HepG2 (cell line): Measurements from ENCODE around the gene TUBA4A. TPM values are rescaled to one million over a fixed set of nuclear protein-coding genes. Genes with fewer than 3 reads are reported as not detected.

Experiments
- ETV5 ChIP-seq: IDR thresholded peaks from 2 replicates; pipeline ENCODE4 v1.6.1; 2018; ENCODE audit warnings: missing biosample characterization, missing genetic modification reagents, inconsistent platforms, borderline replicate concordance
- ISL2 ChIP-seq: sonication (generic); formaldehyde crosslinking; IDR thresholded peaks from 2 replicates; pipeline ENCODE4 v1.5.0; 2020; ENCODE audit warnings: missing genetic modification reagents
- KLF9 ChIP-seq: IDR thresholded peaks from 2 replicates; pipeline ENCODE4 v1.6.1; 2016; ENCODE audit warnings: low read depth
- MED1 ChIP-seq: sonication (generic); formaldehyde crosslinking; IDR thresholded peaks from 2 replicates; pipeline ENCODE4 v1.4.0; 2020; ENCODE audit warnings: missing genetic modification reagents
- MXD4 ChIP-seq: IDR thresholded peaks from 2 replicates; pipeline ENCODE4 v1.6.1; 2016; ENCODE audit warnings: mild to moderate bottlenecking, missing biosample characterization, missing genetic modification reagents
- NFKBIZ ChIP-seq: IDR thresholded peaks from 2 replicates; pipeline ENCODE4 v1.6.1; 2018; ENCODE audit warnings: missing genetic modification reagents, missing compliant biosample characterization
- PAF1 ChIP-seq: IDR thresholded peaks from 2 replicates; pipeline ENCODE4 v1.6.1; 2016; ENCODE audit warnings: missing genetic modification reagents, missing compliant biosample characterization
- RNF2 ChIP-seq: fragments of 450-650 bp; conservative IDR thresholded peaks from 2 replicates; pipeline ENCODE4 v1.6.1; 2016; ENCODE audit warnings: low read depth
- RXRB ChIP-seq: IDR thresholded peaks from 2 replicates; pipeline ENCODE4 v1.6.1; 2016; ENCODE audit warnings: borderline replicate concordance, missing genetic modification reagents, missing compliant biosample characterization
- TCF7 ChIP-seq: sonication (generic); IDR thresholded peaks from 2 replicates; pipeline ENCODE4 v1.6.1; 2016; ENCODE audit warnings: antibody characterized with exemption, low read depth
- ZFP36L2 ChIP-seq: sonication (generic); formaldehyde crosslinking; IDR thresholded peaks from 2 replicates; pipeline ENCODE4 v1.4.0; 2020; ENCODE audit warnings: missing genetic modification reagents
- ZNF17 ChIP-seq: sonication (generic); formaldehyde crosslinking; IDR thresholded peaks from 2 replicates; pipeline ENCODE4 v1.5.0; 2020; ENCODE audit warnings: mild to moderate bottlenecking, missing genetic modification reagents
- ZNF335 ChIP-seq: sonication (generic); formaldehyde crosslinking; IDR thresholded peaks from 2 replicates; pipeline ENCODE4 v1.4.0; 2020; ENCODE audit warnings: missing genetic modification reagents
- ZNF441 ChIP-seq: sonication (generic); formaldehyde crosslinking; IDR thresholded peaks from 2 replicates; pipeline ENCODE4 v1.7.0; 2021; ENCODE audit warnings: missing genetic modification reagents, borderline replicate concordance
- ZNF510 ChIP-seq: sonication (generic); formaldehyde crosslinking; IDR thresholded peaks from 2 replicates; pipeline ENCODE4 v1.4.0; 2020; ENCODE audit warnings: low read depth, mild to moderate bottlenecking, missing genetic modification reagents
- ZNF75D ChIP-seq: sonication (generic); formaldehyde crosslinking; IDR thresholded peaks from 2 replicates; pipeline ENCODE4 v1.8.1; 2023; ENCODE audit warnings: missing genetic modification reagents, mild to moderate bottlenecking, borderline replicate concordance
- ZNF816 ChIP-seq: sonication (generic); formaldehyde crosslinking; IDR thresholded peaks from 2 replicates; pipeline ENCODE4 v1.8.0; 2022; ENCODE audit warnings: missing genetic modification reagents, mild to moderate bottlenecking, borderline replicate concordance
- polyA plus RNA-seq, 8 experiments: library from polyadenylated mRNA; depleted of rRNA in 3 of 8; stranded (reverse) in 7 of 8; unstranded in 1 of 8; fragments of >200 nt; fragmentation: Illumina TruSeq in 4 of 8; extraction: Trizol in 4 of 8; gene quantifications; 2 replicates each; pipeline versions ENCODE4 v1.2.1 to v1.2.3, GENCODE V29; 2011 to 2016; ENCODE audit warnings: low read depth in 4 of 8, missing spikeins in 1 of 8, mixed read lengths in 1 of 8; ENCODE audit not compliant: insufficient read depth in 1 of 8
- total RNA-seq, 5 experiments: library from RNA; depleted of rRNA; stranded (reverse); fragments of >200 nt; fragmentation: Illumina TruSeq; extraction: Trizol; gene quantifications; 2 replicates each; pipeline ENCODE4 v1.2.3, GENCODE V29; 2016; ENCODE audit warnings: low read depth in 1 of 5
- TF ChIP-seq, protein P1 (sequence below): sonication (generic); formaldehyde crosslinking; IDR thresholded peaks from 2 replicates; pipeline ENCODE4 v1.4.0; 2020; ENCODE audit warnings: mild to moderate bottlenecking, missing genetic modification reagents, borderline replicate concordance
- TF ChIP-seq, protein P2 (sequence below): sonication (generic); formaldehyde crosslinking; IDR thresholded peaks from 2 replicates; pipeline ENCODE4 v1.8.0; 2022; ENCODE audit warnings: missing genetic modification reagents, mild to moderate bottlenecking, moderate library complexity, borderline replicate concordance
- TF ChIP-seq, protein P3 (sequence below): sonication (generic); formaldehyde crosslinking; IDR thresholded peaks from 2 replicates; pipeline ENCODE4 v1.4.0; 2020; ENCODE audit warnings: mild to moderate bottlenecking, missing genetic modification reagents
- TF ChIP-seq, protein P4 (sequence below): sonication (generic); formaldehyde crosslinking; IDR thresholded peaks from 2 replicates; pipeline ENCODE4 v1.4.0; 2020; ENCODE audit warnings: mild to moderate bottlenecking, missing genetic modification reagents
- TF ChIP-seq, protein P5 (sequence below): sonication (generic); formaldehyde crosslinking; conservative IDR thresholded peaks from 2 replicates; pipeline ENCODE4 v1.4.0; 2020; ENCODE audit warnings: missing genetic modification reagents

TUBA4A gene
- total and polyA plus RNA-seq, 2 of the 13 experiments (the other 11 are each of a cell fraction or from before 2014, with no cell fraction given) = 1.3 to 12.7 TPM

DNA sequence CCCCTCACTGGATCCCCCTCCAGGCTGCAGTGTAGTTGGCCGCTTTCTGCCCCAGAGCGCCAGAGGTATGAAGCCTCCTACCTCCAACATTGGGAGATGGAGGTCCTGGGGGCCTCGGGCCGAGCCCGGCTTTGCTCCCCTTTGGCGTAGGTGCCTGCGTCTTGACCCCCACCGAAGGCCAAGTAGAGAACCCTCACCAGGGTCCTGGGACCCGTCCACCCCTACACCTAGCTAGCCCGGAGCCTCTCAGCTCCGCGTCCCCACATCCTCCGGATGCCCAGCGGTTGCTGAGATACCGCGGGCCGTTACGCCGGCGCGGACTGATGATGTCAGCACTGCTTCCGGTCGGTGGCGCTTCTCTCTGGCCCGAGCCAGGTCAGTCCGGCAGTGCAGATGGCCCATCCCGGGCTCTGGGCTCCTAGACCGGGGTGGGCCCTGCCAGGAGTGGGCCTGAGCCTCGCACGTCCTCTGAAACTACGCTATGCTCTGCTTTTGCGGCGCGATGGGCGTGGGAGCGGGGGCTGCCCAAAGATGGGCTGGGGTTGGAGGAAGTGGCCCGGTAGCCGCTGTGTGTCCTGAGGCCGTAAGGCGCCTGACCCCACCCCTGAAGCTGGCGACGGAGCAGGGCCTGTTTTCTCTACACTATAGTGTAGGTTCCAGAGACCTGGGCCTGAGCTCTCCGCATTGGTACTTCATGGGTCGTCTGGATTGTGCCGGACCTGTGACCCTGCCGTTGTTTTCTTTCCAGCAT is 8.4 kb downstream of the TUBA4A start, which contains the start of the genes GLB1L and STK16 (continued):
- TF ChIP-seq, protein P1, sequence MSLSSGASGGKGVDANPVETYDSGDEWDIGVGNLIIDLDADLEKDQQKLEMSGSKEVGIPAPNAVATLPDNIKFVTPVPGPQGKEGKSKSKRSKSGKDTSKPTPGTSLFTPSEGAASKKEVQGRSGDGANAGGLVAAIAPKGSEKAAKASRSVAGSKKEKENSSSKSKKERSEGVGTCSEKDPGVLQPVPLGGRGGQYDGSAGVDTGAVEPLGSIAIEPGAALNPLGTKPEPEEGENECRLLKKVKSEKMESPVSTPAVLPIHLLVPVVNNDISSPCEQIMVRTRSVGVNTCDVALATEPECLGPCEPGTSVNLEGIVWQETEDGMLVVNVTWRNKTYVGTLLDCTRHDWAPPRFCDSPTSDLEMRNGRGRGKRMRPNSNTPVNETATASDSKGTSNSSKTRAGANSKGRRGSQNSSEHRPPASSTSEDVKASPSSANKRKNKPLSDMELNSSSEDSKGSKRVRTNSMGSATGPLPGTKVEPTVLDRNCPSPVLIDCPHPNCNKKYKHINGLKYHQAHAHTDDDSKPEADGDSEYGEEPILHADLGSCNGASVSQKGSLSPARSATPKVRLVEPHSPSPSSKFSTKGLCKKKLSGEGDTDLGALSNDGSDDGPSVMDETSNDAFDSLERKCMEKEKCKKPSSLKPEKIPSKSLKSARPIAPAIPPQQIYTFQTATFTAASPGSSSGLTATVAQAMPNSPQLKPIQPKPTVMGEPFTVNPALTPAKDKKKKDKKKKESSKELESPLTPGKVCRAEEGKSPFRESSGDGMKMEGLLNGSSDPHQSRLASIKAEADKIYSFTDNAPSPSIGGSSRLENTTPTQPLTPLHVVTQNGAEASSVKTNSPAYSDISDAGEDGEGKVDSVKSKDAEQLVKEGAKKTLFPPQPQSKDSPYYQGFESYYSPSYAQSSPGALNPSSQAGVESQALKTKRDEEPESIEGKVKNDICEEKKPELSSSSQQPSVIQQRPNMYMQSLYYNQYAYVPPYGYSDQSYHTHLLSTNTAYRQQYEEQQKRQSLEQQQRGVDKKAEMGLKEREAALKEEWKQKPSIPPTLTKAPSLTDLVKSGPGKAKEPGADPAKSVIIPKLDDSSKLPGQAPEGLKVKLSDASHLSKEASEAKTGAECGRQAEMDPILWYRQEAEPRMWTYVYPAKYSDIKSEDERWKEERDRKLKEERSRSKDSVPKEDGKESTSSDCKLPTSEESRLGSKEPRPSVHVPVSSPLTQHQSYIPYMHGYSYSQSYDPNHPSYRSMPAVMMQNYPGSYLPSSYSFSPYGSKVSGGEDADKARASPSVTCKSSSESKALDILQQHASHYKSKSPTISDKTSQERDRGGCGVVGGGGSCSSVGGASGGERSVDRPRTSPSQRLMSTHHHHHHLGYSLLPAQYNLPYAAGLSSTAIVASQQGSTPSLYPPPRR (CRISPR knock-in tag) = peak; percentile 77
- TF ChIP-seq MXD4 (CRISPR knock-in tag) = peak; percentile 59; the same call in 1 of the 2 replicates
- peak; percentile 86 for TF ChIP-seq RXRB (CRISPR knock-in tag)
- TF ChIP-seq PAF1 (CRISPR knock-in tag) = no peak
- TF ChIP-seq NFKBIZ (CRISPR knock-in tag) = peak; percentile 91
- peak; percentile 49; the same call in 1 of the 2 replicates for TF ChIP-seq KLF9
- TF ChIP-seq RNF2 = no peak; the same call in 1 of the 2 replicates
- peak; percentile 84 for TF ChIP-seq ISL2
- TF ChIP-seq ZNF441 (CRISPR knock-in tag) = no peak
- TF ChIP-seq, protein P2, sequence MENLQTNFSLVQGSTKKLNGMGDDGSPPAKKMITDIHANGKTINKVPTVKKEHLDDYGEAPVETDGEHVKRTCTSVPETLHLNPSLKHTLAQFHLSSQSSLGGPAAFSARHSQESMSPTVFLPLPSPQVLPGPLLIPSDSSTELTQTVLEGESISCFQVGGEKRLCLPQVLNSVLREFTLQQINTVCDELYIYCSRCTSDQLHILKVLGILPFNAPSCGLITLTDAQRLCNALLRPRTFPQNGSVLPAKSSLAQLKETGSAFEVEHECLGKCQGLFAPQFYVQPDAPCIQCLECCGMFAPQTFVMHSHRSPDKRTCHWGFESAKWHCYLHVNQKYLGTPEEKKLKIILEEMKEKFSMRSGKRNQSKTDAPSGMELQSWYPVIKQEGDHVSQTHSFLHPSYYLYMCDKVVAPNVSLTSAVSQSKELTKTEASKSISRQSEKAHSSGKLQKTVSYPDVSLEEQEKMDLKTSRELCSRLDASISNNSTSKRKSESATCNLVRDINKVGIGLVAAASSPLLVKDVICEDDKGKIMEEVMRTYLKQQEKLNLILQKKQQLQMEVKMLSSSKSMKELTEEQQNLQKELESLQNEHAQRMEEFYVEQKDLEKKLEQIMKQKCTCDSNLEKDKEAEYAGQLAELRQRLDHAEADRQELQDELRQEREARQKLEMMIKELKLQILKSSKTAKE (CRISPR knock-in tag) = no peak
- TF ChIP-seq ZNF510 (CRISPR knock-in tag) = peak; percentile 91
- TF ChIP-seq, protein P3, sequence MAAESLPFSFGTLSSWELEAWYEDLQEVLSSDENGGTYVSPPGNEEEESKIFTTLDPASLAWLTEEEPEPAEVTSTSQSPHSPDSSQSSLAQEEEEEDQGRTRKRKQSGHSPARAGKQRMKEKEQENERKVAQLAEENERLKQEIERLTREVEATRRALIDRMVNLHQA = no peak
- no peak for TF ChIP-seq ZFP36L2 (CRISPR knock-in tag)
- peak; percentile 81; the same call in 1 of the 2 replicates for TF ChIP-seq ZNF816 (CRISPR knock-in tag)
- peak; percentile 80; the same call in 1 of the 2 replicates for TF ChIP-seq ZNF335 (CRISPR knock-in tag)
- no peak for TF ChIP-seq TCF7
- TF ChIP-seq, protein P4, sequence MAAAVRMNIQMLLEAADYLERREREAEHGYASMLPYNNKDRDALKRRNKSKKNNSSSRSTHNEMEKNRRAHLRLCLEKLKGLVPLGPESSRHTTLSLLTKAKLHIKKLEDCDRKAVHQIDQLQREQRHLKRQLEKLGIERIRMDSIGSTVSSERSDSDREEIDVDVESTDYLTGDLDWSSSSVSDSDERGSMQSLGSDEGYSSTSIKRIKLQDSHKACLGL (CRISPR knock-in tag) = peak; percentile 80
- TF ChIP-seq, protein P5, sequence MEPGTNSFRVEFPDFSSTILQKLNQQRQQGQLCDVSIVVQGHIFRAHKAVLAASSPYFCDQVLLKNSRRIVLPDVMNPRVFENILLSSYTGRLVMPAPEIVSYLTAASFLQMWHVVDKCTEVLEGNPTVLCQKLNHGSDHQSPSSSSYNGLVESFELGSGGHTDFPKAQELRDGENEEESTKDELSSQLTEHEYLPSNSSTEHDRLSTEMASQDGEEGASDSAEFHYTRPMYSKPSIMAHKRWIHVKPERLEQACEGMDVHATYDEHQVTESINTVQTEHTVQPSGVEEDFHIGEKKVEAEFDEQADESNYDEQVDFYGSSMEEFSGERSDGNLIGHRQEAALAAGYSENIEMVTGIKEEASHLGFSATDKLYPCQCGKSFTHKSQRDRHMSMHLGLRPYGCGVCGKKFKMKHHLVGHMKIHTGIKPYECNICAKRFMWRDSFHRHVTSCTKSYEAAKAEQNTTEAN (CRISPR knock-in tag) = peak; percentile 61; the same call in 1 of the 2 replicates
- TF ChIP-seq MED1 = peak; percentile 92
- TF ChIP-seq ETV5 (CRISPR knock-in tag) = peak; percentile 99
- TF ChIP-seq ZNF17 = no peak
- TF ChIP-seq ZNF75D = no peak
